ENCODE measurements around the gene PPP1R16B.
"Not testable (repeated sequence)": the region's sequence is repeated elsewhere in the genome, so short reads cannot be mapped to it uniquely, and the experiment has no call there.

The PPP1R16B gene

DNA sequence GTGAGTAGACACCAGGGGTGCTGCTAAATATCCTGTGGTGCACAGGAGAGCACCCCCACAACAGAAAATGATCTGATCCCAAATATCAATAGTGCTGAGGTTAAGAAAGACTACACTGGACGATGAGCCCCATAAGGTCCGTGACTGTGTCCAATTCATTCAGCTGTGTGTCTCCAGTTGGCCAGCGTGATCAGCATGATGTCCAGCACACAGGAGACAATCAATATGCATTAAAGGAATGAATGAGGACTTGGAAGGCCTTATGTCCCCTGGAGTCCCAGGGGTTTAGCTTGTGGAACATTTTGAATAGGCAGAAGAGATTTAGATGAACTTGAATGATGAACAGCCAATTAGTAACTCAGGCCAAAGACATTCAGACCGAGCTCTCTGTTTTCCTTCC, 6.3 kb downstream of the PPP1R16B start:
- no peak for DNase-seq (ENCODE audit: low read depth)
- TF ChIP-seq, protein P1, sequence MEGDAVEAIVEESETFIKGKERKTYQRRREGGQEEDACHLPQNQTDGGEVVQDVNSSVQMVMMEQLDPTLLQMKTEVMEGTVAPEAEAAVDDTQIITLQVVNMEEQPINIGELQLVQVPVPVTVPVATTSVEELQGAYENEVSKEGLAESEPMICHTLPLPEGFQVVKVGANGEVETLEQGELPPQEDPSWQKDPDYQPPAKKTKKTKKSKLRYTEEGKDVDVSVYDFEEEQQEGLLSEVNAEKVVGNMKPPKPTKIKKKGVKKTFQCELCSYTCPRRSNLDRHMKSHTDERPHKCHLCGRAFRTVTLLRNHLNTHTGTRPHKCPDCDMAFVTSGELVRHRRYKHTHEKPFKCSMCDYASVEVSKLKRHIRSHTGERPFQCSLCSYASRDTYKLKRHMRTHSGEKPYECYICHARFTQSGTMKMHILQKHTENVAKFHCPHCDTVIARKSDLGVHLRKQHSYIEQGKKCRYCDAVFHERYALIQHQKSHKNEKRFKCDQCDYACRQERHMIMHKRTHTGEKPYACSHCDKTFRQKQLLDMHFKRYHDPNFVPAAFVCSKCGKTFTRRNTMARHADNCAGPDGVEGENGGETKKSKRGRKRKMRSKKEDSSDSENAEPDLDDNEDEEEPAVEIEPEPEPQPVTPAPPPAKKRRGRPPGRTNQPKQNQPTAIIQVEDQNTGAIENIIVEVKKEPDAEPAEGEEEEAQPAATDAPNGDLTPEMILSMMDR (conservative IDR thresholded peaks at IDR 0.05; ENCODE audit: low read depth, low read length), result no peak
- no peak overlapping the region for H3K4me3 ChIP-seq (ENCODE audit: low read length)

DNA sequence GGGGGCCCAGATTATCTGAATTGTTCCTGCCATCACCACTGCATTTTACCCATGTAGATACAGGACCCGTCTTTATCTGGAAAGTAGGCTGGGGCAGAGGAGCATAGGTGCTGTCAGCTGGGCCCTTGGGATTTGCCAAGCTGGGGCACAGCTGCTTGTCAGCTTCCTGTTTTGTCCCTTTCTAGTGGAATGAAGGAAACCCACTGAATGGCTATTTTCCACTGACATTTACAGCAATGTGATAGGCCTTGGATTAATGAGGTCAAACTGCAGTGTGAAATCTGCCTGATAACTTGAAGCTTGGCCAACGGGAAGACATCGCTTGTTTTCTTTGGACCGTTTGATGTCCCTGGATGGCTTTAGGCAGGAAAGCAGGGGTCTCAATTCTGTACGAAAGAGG, 6.7 kb downstream of the PPP1R16B start:
- no peak for DNase-seq (ENCODE audit: low read depth)
- TF ChIP-seq, protein P1 (conservative IDR thresholded peaks at IDR 0.05; ENCODE audit: low read depth, low read length), result no peak
- H3K4me3 ChIP-seq (ENCODE audit: low read length), result no peak overlapping the region

DNA sequence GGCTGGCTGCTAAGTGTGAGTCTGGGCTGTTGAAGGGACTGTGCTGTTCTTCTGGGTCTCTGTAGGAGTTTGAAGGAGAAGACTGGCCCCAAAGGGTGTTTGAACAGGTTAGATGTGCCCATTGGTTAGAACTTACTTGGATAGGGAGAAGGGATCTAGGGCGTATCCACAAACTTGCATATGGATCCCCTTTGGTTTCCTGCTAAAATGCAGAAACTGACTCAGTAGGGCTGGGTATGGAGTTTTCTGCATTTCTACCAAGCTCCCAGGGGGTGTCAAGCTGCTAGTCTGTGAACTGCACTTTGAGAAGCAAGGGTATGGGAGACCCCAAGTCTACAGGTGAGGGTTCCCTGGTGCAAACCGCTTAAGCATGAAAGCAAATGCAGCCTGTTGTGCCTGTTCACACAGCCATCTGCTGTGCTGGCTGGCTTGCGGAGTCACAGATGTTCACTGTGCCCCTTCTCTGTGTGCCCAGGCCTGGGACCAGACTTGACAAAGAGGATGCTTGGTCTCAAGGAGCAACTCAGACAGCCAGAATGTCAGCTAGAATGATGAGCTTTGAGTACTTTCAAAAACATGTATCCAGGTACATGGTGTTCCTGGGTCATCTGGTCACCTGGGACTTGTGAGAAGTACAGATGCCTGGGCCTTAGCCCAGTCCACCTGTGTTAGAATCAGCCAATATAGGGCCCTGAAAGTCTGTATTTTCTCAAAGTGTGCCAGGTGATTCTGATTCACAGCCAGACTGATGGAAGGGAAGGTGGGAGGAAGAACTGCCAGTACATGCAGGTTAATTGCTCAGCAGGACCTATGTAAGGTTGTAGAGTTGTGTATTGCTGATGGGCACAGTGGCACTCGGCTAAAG, 7.4 kb downstream of the PPP1R16B start:
- no peak for DNase-seq (ENCODE audit: low read depth)
- H3K4me3 ChIP-seq (ENCODE audit: low read length), result no peak overlapping the region
- TF ChIP-seq, protein P1 (conservative IDR thresholded peaks at IDR 0.05; ENCODE audit: low read depth, low read length), result no peak

DNA sequence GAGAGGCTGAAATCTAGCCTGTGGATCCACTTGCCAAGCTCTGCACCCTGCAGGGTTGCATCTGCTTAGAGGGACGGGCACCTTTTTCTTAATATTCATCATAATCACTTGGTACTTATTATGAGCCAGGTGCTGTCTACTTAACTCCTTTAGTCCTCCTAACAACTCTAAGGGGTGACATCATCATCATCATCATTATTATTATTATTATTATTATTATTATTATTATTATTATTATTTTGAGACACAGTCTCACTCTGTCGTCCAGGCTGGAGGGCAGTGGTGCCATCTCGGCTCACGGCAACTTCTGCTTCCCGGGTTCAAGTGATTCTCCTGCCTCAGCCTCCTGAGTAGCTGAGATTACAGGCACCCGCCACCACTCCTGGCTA, 8.1 kb downstream of the PPP1R16B start:
- not testable (repeated sequence) for DNase-seq (ENCODE audit: low read depth); H3K4me3 ChIP-seq (ENCODE audit: low read length)

DNA sequence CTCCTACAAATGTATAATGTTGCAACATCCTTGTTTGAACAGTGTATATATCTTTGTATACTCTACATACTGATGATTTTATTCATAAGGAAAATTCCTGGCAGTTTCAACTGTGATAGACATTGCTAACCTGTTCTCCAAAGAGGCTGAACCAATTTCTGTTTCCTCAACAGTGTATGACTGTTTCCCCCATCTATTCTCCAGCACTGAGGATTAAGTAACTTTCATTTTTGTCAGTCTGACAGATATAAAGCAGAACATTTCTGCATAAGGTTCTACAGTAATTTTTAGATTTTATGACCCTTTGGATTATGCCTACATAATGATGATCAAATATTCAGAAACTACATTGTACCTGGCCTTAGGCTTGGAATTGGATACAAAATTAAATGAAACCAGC, 9.9 kb downstream of the PPP1R16B start:
- DNase-seq (ENCODE audit: low read depth), result no peak
- TF ChIP-seq, protein P1 (conservative IDR thresholded peaks at IDR 0.05; ENCODE audit: low read depth, low read length), result no peak
- H3K4me3 ChIP-seq (ENCODE audit: low read length), result no peak overlapping the region

DNA sequence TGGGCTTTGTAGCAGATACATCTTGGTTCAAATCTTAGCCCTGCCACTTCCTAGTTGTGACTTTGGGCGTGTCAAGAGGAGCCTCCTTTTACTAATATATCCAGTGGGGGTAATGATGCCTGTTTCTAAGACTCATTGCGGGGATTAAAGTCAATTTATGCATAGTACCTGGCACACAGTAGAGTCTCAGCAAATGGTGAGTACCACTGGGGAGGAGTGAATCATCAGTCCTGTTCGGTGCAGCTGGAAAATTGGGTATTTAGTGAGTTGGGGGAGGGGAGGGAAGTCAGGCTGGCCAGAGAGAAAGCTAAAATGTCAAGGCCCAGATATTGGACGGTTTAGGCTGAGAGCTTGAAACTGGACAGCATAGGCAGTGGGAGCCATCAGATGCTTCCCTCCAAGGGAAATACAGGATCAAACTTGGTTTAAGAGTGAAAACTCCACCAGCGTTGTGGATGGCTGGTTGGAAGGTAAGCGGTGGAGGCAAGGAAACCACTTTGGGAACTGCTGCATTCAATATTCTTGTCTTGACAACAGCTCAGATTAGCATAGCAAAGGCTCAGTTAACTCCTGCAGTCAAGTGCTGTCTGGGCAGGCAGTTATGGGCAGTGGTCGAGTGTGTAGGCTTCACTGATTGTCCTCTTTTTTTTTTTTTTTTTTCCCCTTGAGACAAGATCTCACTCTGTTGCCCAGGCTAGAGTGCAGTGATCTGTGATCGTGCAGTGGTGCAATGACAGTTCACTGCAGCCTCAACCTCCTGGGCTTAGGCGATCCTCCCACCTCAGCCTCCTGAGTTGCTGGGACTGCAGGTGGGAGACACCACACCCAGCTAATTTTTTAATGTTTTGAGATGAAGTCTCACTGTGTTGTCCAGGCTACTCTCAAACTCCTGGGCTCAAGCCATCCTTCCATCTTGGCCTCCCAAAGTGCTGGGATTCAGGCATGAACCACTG, 12.9 kb downstream of the PPP1R16B start:
- no peak for DNase-seq (ENCODE audit: low read depth)
- TF ChIP-seq, protein P1 (conservative IDR thresholded peaks at IDR 0.05; ENCODE audit: low read depth, low read length), result no peak
- H3K4me3 ChIP-seq (ENCODE audit: low read length), result no peak overlapping the region

DNA sequence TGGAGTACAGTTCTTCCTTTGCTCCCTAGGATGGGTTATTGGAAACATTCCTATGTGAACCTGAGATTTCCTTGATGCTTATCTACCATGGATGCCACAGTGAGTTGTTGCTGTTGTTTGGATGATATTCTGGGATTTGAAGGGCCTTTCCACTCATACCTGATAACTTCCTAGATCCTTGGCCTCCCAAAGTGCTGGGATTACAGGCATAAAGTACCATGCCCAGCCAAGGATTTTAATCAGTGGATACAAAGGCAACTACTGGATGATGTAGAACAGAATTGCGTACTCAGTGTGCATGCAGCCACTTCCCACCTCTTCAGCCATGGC, 20.0 kb downstream of the PPP1R16B start:
- DNase-seq (ENCODE audit: low read depth), result no peak
- no peak overlapping the region for H3K4me3 ChIP-seq (ENCODE audit: low read length)
- TF ChIP-seq, protein P1 (conservative IDR thresholded peaks at IDR 0.05; ENCODE audit: low read depth, low read length), result no peak
